T-helper 17 cell (primary cell): ENCODE results near the gene SLC35B2. TPM values are rescaled to one million over a fixed set of nuclear protein-coding genes. Genes with fewer than 3 reads are reported as not detected.
"Not testable (repeated sequence)": the region's sequence is repeated elsewhere in the genome, so short reads cannot be mapped to it uniquely, and the experiment has no call there.

Experiments used
- ATAC-seq: fragments of 150-1000 bp; cut with Tn5 transposase; 2 replicates; pipeline ENCODE4 v1.10.0; 2021; ENCODE audit warnings: mild to moderate bottlenecking, moderate library complexity
- DNase-seq, 3 donors: peaks; one replicate each; pipeline versions ENCODE4 v3.0.0 to v3.0.0-alpha.2; 2020 to 2021
- H3K9me3 ChIP-seq: one replicate; pipeline ENCODE4 v1.7.0; 2013; ENCODE audit warnings: low read length, mild to moderate bottlenecking; ENCODE audit not compliant: control insufficient read depth, poor library complexity, severe bottlenecking
- H3K27ac Mint-ChIP-seq: one replicate; pipeline ENCODE4 v1.8.0; 2022; ENCODE audit warnings: mild to moderate bottlenecking, moderate library complexity, mixed read lengths
- H3K27me3 Mint-ChIP-seq: one replicate; pipeline ENCODE4 v1.8.0; 2022; ENCODE audit warnings: mixed read lengths
- H3K36me3 Mint-ChIP-seq: one replicate; pipeline ENCODE4 v1.8.0; 2022; ENCODE audit warnings: low read depth, mixed read lengths
- H3K4me1 Mint-ChIP-seq: one replicate; pipeline ENCODE4 v1.8.0; 2022; ENCODE audit warnings: mild to moderate bottlenecking, mixed read lengths
- H3K4me3 Mint-ChIP-seq: one replicate; pipeline ENCODE4 v1.8.0; 2022; ENCODE audit warnings: mild to moderate bottlenecking, moderate library complexity, mixed read lengths
- total RNA-seq, 4 donors: library from RNA in 2 of 4; stranded (reverse) in 2 of 4; gene quantifications; one replicate each; pipeline ENCODE4 v1.2.3 and lab custom pipeline; 2022 to 2026

SLC35B2 gene
- total RNA-seq, 2 donors from 2014 or later = 14.7 to 15.2 TPM

DNA sequence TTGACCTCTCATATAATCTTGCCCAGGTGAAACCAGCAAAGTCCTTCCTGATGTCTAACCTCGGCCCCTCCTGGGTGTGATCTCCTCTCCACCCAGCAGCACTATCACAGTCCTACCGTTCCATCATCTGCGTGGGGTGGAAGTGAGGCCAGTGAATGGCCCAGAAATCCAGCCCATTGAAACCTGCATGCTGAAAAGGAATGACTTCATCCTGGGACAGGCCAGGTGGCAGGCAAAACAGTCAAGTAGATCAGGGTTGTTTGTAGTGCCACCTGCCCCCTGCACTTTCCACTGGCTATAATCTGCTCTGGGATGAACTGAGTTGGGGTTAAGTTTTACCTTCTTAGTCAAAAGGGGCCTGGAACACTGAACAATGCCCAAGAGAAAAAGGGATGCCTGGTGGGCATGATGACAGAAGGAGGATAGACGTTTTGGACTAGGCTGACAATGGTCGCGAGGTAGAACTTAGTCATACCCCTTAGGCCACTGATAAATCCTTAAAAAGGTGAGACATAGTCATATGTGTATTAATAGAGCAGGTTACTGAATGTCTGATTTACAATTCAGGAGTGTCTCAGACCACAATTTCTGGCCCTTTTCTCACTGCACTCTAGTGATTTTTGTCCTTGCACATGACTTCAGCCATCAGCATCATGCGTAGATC is 18.5 kb downstream of the SLC35B2 start:
- ATAC-seq (no peak), DNase-seq (no peak)
- Mint-ChIP-seq H3K4me1 (peaks cover 11% of the 10 kb centered on the region), H3K27me3 (no peaks in the 10 kb centered on the region), H3K36me3 (no peaks in the 10 kb centered on the region), H3K4me3 (peak overlapping the region; percentile 90), H3K27ac (peak overlapping the region; percentile 89)
- H3K9me3 ChIP-seq = no peaks in the 10 kb centered on the region

DNA sequence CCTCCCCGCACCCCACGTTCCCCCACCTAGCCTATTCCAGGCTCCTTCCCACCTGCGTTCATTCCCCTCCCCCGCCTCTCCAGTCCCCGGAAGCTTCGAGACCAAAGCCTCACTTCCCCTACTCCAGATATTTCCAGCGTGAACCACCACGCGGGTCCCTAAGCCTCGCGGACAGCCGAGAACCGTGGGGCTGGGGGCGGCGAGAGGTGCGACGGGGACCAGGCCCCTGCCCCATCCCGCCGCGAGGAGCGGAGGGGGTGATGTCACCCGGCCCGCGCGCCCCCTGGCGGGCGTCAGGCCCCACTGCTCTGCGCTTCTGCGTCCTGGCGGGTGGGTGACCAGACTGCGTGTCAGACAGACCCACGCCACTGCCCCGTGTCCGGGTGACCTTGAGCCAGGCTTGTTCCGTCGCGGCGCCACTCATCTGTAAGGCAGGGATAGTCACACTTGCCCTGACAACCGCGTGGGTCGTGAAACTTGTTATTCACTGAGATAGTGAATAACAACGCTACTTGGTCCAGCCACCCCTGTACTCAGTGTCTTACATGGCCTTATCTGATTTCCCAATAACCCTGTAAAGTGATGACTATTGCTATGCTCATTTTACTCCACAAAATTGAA is 19.4 kb downstream of the SLC35B2 start:
- DNase-seq (peak; percentile 72 to 81 (median 79)), ATAC-seq (peak; percentile 96)
- Mint-ChIP-seq H3K4me1 (peaks cover 13% of the 10 kb centered on the region), H3K36me3 (no peaks in the 10 kb centered on the region), H3K4me3 (peak overlapping the region; percentile 90), H3K27me3 (no peaks in the 10 kb centered on the region), H3K27ac (peak overlapping the region; percentile 89)
- no peaks in the 10 kb centered on the region for H3K9me3 ChIP-seq

DNA sequence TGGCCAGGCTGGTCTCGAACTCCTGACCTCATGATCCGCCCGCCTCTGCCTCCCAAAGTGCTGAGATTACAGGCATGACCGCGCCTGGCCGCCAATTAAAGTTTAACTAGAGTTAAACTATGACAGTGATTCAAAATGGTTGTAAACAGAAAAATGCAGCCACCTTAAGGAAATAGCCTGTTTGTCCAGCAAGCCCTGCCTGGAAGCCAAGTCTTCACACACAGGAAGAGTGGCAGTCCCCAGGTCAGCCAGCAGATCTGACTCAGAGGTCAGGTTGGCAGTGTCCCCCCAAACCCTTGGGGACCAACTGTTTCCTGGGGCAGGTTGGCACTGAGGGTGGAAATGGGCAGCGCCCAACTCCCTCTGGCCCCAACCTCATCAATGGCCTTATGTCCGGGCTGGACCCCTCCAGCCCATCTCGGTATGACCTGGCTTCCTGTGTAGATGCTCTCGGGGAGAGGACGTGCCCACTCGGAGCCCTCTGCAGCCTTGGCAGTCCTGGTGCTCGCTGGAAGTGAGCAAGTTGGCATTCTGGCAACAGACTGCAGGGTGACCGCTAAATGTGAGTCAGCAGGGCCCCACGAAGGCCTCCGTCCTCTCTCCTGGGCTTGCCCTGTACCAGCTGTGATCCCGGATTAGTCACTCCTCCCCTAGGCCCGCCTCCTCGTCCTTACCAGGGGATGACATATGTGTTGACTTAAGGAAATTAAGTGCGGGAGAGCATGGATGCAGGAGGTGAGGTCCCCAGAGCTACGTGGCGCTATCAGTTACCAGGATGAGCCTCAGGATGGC is 20.1 kb downstream of the SLC35B2 start:
- DNase-seq = peak; percentile 38 to 53 (median 43)
- Mint-ChIP-seq H3K27me3 (no peaks in the 10 kb centered on the region), H3K27ac (peak overlapping the region; percentile 89), H3K36me3 (no peaks in the 10 kb centered on the region), H3K4me3 (peak overlapping the region; percentile 90), H3K4me1 (peaks cover 13% of the 10 kb centered on the region)
- no peaks in the 10 kb centered on the region for H3K9me3 ChIP-seq
- peak; percentile 79 for ATAC-seq

DNA sequence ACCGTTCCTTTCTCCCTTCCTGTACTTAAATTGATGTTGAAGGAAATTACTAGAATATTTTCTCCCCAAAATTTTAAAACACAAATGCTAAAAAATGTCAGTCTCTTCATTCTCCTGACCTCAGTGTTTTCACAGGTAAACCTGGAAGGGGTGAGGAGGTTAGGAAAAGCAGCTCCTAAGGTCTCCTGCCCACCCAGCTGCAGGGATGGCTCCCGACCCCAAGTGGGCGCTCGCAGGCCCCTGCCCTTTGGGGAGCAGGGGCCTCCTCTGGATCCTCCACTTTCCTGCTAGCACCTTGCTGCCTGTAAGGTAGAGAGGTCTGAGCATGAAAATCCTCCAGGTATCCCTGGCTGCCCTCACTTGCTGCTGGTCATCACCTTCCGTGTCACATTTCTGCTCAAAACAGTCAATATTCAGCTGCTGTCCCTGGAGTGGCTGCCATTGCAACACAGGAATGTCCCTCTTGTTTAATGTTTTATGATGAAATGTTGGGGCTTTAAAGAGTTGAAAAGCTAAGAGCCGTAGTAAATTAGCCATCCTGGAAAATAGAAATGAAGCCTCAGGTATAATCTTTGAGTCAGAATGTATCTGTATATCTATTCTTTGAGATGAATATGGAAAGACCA is 21.3 kb downstream of the SLC35B2 start:
- no peak for DNase-seq
- no peaks in the 10 kb centered on the region for H3K36me3 Mint-ChIP-seq
- no peaks in the 10 kb centered on the region for H3K9me3 ChIP-seq
- no peak overlapping the region for H3K27ac Mint-ChIP-seq
- H3K4me1 Mint-ChIP-seq = peaks cover 13% of the 10 kb centered on the region
- ATAC-seq = no peak
- H3K27me3 Mint-ChIP-seq = no peaks in the 10 kb centered on the region
- no peak overlapping the region for H3K4me3 Mint-ChIP-seq

DNA sequence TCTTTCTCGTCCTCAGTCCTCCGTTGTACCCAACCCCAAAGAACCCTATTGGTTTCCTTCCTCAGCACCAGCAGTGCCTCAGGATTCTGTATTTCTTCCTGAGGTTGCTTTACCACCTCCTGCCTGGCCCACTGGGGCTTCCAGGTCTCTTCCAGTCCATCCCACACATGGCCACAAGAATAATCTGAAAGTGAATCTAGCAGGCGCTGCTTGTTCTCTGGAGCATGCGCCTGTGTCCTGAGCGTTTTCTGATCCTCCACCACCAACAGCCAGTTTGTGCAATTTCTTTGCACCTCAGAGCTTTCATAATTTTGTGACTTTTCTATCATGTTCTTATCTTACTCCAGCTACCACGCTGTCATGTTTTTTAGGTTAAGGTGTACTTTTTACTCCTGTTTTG is 22.1 kb downstream of the SLC35B2 start:
- no peaks in the 10 kb centered on the region for H3K9me3 ChIP-seq
- DNase-seq = no peak
- Mint-ChIP-seq H3K27me3 (no peaks in the 10 kb centered on the region), H3K4me3 (no peak overlapping the region), H3K27ac (no peak overlapping the region), H3K36me3 (no peaks in the 10 kb centered on the region), H3K4me1 (peaks cover 13% of the 10 kb centered on the region)
- ATAC-seq = no peak

DNA sequence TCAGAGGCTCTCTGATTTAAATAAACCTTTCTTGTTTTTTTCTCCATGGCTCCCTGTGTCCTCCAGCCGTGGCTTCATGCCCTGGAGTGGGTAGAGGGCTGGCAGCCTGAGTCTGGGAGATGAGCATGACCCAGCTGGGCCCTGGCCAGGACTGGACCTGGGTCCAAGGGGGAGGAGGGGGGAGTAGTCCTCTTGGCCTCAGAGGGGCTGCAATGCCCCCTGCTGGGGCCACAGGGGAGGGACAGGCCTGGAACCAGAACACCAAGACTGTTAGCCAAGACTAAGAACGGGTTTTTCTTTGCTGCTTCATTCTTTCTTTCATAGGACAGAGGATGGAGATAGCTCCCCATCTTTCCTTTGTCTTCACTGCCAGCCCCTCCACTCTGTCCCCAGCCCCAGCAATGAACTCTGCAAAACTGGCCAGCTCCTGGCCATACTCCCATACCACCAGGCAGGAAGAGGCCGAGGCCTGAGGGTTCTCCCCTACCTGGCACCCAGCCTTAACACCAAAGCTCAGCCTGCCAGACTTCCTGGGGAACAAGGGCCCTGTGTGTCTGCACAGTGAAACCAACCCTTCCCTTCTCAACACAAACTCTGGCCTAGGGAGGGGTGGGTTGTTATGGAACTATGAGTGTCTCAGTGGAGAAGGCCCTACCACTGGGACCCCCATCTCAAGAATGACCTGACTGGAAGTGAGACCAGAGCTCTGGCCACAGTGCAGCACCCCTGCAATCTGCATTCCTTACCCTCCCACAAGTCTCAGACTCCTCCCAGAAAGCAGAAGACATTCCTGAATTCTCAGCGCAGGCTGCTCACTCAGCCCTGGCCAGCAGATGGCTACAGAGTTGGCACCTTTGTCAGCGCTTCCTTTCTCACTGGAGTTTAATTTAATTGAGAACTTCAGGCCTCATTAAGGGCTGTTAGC is 23.0 kb downstream of the SLC35B2 start:
- H3K9me3 ChIP-seq = no peaks in the 10 kb centered on the region
- Mint-ChIP-seq H3K27me3 (no peaks in the 10 kb centered on the region), H3K27ac (no peak overlapping the region), H3K4me1 (peaks cover 13% of the 10 kb centered on the region), H3K4me3 (no peak overlapping the region), H3K36me3 (no peaks in the 10 kb centered on the region)
- DNase-seq = no peak
- no peak for ATAC-seq

DNA sequence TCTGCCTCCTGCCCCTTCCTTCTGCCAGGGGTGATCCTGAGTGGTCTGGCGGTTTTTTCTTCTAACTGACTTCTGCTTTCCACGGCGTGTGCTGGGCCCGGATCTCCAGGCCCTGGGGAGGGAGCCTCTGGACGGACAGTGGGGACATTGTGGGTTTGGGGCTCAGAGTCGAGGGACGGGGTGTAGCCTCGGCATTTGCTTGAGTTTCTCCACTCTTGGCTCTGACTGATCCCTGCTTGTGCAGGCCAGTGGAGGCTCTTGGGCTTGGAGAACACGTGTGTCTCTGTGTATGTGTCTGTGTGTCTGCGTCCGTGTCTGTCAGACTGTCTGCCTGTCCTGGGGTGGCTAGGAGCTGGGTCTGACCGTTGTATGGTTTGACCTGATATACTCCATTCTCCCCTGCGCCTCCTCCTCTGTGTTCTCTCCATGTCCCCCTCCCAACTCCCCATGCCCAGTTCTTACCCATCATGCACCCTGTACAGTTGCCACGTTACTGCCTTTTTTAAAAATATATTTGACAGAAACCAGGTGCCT is 23.7 kb downstream of the SLC35B2 start:
- Mint-ChIP-seq H3K36me3 (no peaks in the 10 kb centered on the region), H3K4me1 (peaks cover 12% of the 10 kb centered on the region), H3K4me3 (no peak overlapping the region), H3K27me3 (no peaks in the 10 kb centered on the region), H3K27ac (no peak overlapping the region)
- ATAC-seq (no peak), DNase-seq (no peak)
- no peaks in the 10 kb centered on the region for H3K9me3 ChIP-seq

DNA sequence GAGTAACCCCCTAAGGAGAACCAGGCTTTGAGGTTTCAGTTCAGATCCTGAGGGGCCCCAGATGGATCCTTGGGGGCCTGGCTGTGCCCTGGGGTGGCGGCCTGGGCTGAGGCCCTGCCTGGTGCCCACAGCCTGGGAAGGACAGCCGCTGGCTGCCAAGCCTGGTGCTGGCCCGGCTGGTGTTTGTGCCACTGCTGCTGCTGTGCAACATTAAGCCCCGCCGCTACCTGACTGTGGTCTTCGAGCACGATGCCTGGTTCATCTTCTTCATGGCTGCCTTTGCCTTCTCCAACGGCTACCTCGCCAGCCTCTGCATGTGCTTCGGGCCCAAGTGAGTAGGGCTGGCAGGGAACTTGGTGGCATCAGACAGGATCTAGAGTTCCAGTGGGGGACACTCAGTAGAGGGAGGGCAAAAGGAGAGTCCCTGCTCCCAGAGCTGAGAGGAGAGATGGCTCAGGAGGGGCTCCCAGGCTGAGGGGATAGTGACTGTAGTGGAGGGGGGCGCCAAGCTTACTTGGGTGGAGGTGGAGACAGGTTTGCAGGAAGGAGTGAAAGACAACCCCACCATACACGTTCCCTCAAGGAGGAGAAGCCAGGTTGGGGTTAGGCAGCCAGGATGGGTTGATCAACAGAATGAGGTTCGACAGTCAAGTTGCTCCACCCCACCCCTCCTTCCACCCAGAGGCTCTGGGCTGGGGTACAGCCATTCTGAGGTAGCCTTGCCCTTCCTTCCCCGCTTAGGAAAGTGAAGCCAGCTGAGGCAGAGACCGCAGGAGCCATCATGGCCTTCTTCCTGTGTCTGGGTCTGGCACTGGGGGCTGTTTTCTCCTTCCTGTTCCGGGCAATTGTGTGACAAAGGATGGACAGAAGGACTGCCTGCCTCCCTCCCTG is 24.4 kb downstream of the SLC35B2 start:
- DNase-seq (no peak), ATAC-seq (no peak)
- no peak overlapping the region for H3K27ac Mint-ChIP-seq
- H3K36me3 Mint-ChIP-seq = no peaks in the 10 kb centered on the region
- H3K4me1 Mint-ChIP-seq = peaks cover 6% of the 10 kb centered on the region
- H3K9me3 ChIP-seq = no peaks in the 10 kb centered on the region
- H3K4me3 Mint-ChIP-seq = no peak overlapping the region
- H3K27me3 Mint-ChIP-seq = no peaks in the 10 kb centered on the region

DNA sequence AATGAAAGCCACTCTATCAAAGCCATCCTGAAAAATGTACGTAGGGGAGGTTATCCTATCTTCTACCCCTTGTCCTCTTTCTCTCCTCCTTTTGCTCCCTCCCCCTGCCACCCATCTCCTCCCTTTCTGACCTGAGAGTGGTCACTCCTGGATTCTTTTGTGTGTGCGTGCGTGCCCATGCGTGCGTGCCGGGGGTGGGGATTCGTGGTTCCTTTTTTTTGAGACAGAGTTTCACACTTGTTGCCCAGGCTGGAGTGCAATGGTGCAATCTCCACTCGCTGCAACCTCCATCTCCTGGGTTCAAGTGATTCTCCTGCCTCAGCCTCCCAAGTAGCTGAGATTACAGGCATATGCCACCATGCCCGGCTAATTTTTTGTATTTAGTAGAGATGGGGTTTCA is 25.9 kb downstream of the SLC35B2 start:
- H3K9me3 ChIP-seq, H3K4me3 Mint-ChIP-seq, DNase-seq, H3K36me3 Mint-ChIP-seq, H3K27ac Mint-ChIP-seq, H3K4me1 Mint-ChIP-seq, H3K27me3 Mint-ChIP-seq, ATAC-seq: not testable (repeated sequence)

DNA sequence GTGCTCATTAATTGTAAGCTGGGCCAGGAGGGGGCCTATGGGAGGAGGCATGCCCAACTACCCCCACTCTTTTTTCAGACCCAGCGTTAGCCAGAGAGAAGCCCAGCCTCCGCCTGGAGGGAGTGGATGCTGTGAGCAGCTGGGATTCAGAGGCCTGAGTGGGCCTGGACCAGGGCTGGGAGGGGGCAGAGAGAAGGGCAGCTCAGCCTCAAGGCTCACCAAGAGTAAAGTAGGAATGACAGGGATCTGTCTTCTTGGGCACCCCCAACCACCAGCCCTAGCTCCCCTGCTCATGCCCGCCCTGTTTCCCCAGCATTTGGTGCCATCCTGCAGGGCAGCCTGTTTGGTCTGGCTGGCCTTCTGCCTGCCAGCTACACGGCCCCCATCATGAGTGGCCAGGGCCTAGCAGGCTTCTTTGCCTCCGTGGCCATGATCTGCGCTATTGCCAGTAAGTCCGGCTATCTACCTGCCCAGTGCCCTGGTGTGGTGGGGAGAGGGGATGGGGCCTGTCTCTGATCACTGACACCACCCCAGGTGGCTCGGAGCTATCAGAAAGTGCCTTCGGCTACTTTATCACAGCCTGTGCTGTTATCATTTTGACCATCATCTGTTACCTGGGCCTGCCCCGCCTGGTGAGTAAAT is 27.2 kb downstream of the SLC35B2 start:
- no peaks in the 10 kb centered on the region for H3K36me3 Mint-ChIP-seq
- H3K4me3 Mint-ChIP-seq = no peak overlapping the region
- peaks cover 2% of the 10 kb centered on the region for H3K4me1 Mint-ChIP-seq
- DNase-seq (no peak), ATAC-seq (no peak)
- H3K9me3 ChIP-seq = no peaks in the 10 kb centered on the region
- no peaks in the 10 kb centered on the region for H3K27me3 Mint-ChIP-seq
- H3K27ac Mint-ChIP-seq = no peak overlapping the region

DNA sequence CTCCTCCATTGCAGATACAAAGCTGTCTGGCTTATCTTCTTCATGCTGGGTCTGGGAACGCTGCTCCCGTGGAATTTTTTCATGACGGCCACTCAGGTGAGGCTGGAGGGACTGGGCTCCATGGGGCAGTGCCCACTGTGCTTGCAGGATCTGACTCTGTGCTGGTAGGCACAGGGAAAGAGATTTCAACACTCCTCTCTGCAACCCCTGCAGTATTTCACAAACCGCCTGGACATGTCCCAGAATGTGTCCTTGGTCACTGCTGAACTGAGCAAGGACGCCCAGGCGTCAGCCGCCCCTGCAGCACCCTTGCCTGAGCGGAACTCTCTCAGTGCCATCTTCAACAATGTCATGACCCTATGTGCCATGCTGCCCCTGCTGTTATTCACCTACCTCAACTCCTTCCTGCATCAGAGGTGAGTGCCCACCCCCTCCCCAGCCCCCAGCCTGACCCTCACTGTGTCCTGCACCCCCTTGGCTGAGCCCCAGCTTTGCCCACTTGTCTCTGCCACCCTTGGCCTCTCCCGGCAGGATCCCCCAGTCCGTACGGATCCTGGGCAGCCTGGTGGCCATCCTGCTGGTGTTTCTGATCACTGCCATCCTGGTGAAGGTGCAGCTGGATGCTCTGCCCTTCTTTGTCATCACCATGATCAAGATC is 27.8 kb downstream of the SLC35B2 start:
- no peak overlapping the region for H3K27ac Mint-ChIP-seq
- DNase-seq (no peak), ATAC-seq (no peak)
- no peaks in the 10 kb centered on the region for H3K27me3 Mint-ChIP-seq
- no peaks in the 10 kb centered on the region for H3K36me3 Mint-ChIP-seq
- no peak overlapping the region for H3K4me3 Mint-ChIP-seq
- no peaks in the 10 kb centered on the region for H3K9me3 ChIP-seq
- peaks cover 6% of the 10 kb centered on the region for H3K4me1 Mint-ChIP-seq
